Tibial nerve (tissue), 3 donors: ENCODE measurements around the gene CCDC197.

Source experiments
- POLR2A ChIP-seq, 2 donors: fragments of 450-650 bp; IDR thresholded peaks; one replicate each; pipeline ENCODE4 v1.6.1; 2017; ENCODE audit warnings: antibody characterized with exemption in 2 of 2, mild to moderate bottlenecking in 2 of 2, moderate library complexity in 2 of 2
- TF ChIP-seq, protein P1 (sequence below), 5 experiments: fragments of 200-600 bp in 3 of 5; fragments of 450-650 bp in 2 of 5; sonication (generic) in 3 of 5; IDR thresholded peaks; one replicate each; pipeline ENCODE4 v1.5.1; 2016 to 2019; ENCODE audit warnings: antibody characterized with exemption in 5 of 5, mild to moderate bottlenecking in 3 of 5, moderate library complexity in 2 of 5

DNA sequence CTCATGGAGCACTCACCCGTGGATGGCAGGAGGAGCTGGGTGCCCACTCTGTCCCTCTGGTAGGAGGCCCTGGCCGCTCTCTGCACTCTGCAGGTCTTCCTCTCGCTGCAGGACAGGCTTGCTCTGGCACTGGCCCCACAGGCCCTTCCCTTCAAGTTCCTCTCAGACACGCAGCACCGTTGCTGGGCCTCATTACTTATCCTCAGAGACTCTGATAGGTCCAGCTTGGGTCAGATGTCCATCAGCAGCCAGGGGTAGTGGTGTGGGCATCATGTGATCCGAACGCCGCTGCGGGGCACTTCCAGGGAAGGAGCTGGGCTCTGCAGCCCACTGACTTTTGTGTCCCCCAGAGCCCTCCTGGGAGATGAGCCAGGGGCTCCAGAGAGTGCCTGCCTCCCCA, 40.9 kb downstream of the CCDC197 start:
- TF ChIP-seq, protein P1, sequence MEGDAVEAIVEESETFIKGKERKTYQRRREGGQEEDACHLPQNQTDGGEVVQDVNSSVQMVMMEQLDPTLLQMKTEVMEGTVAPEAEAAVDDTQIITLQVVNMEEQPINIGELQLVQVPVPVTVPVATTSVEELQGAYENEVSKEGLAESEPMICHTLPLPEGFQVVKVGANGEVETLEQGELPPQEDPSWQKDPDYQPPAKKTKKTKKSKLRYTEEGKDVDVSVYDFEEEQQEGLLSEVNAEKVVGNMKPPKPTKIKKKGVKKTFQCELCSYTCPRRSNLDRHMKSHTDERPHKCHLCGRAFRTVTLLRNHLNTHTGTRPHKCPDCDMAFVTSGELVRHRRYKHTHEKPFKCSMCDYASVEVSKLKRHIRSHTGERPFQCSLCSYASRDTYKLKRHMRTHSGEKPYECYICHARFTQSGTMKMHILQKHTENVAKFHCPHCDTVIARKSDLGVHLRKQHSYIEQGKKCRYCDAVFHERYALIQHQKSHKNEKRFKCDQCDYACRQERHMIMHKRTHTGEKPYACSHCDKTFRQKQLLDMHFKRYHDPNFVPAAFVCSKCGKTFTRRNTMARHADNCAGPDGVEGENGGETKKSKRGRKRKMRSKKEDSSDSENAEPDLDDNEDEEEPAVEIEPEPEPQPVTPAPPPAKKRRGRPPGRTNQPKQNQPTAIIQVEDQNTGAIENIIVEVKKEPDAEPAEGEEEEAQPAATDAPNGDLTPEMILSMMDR (IDR thresholded peaks at IDR 0.05): no peak
- TF ChIP-seq POLR2A (IDR thresholded peaks at IDR 0.05): no peak
